Measurements from ENCODE around the gene ITGA5.

ITGA5 gene

GRCh38 chr12:54352022-54352531 lies 67.0 kb downstream of the ITGA5 start:
- DNase-seq = peak in 3 of 4 experiments; percentile 46 to 54 (median 50)

GRCh38 chr12:54351341-54351740 lies 67.7 kb downstream of the ITGA5 start:
- no peak for DNase-seq

- no peak for DNase-seq
Measured at GRCh38 chr12:54350743-54351142, 68.3 kb downstream of the ITGA5 start.

DNA sequence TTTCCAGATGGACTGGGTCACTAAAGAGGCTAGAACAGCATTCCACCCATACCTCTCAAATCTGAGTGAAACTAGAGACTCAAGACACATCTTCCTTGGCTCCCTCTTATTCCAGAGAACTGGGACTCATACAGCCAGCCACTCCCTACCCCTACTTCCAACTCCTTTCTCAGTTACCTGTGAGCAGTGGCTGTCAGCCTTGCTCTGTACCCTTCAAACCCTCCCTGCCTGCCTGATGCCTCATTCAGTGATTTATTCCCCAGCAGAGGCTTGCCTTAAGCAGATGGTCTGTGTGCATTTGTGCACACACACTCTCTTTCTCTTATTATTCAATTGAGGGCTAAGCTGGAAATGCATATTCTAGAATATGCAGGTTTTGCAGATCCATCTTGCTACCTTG lies 69.4 kb downstream of the ITGA5 start:
- no peak for DNase-seq

GRCh38 chr12:54349036-54349435 lies 70.0 kb downstream of the ITGA5 start:
- DNase-seq = no peak
